Occipital lobe (tissue), 2 donors: ENCODE results near the gene CCDC33. TPM values are rescaled to one million over a fixed set of nuclear protein-coding genes. Genes with fewer than 3 reads are reported as not detected.
"Not testable (repeated sequence)": the region's sequence is repeated elsewhere in the genome, so short reads cannot be mapped to it uniquely, and the experiment has no call there.

Source experiments
- DNase-seq: peaks from one replicate; lab custom pipeline; 2025; lab: John Stamatoyannopoulos, UW
- total RNA-seq: library from RNA; depleted of rRNA; stranded (reverse); fragments of >200 nt; gene quantifications from one replicate; pipeline ENCODE4 v1.2.3, GENCODE V29; 2014

The CCDC33 gene
- total RNA-seq, 1 donor from 2014 or later: not detected

DNA sequence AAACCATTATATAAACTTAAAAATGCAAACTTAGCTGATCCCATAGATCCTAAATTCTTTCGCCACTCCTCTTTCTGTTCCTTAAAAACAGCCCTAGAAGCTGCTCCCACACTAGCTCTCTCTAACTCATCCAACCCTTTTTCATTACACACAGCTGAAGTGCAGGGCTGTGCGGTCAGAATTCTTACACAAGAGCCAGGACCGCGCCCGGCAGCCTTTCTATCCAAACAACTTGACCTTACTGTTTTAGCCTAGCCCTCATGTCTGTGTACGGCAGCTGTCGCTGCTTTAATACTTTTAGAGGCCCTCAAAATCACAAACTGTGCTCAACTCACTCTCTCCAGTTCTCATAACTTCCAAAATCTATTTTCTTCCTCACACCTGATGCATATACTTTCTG, 121.4 kb downstream of the CCDC33 start:
- DNase-seq: not testable (repeated sequence)

DNA sequence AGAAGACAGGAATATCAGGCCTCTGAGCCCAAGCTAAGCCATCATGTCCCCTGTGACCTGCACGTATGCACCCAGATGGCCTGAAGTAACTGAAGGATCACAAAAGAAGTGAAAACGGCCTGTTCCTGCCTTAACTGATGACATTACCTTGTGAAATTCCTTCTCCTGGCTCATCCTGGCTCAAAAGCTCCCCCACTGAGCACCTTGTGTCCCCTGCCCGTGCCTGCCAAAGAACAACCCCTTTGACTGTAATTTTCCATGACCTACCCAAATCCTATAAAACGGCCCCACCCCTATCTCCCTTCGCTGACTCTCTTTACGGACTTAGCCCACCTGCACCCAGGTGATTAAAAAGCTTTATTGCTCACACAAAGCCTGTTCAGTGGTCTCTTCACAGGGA, 123.2 kb downstream of the CCDC33 start:
- not testable (repeated sequence) for DNase-seq

DNA sequence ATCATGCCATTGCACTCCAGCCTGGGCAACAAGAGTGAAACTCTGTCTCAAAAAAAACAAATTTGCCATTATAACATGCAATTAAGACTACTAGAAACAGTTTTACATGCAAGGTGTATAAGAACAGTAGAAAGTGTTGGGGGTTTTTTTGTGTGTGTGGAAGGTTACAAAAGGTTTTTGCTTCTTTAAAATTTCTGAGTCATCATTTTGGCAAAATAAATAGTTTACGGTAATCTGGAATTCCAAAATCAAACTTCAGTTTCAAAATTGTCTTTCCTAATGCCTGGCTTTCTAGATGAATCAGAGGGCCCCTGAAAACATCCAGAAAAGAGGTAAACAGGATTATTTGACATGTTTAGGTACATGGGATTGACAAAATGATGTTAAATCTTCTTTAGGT, 124.7 kb downstream of the CCDC33 start:
- not testable (repeated sequence) for DNase-seq

DNA sequence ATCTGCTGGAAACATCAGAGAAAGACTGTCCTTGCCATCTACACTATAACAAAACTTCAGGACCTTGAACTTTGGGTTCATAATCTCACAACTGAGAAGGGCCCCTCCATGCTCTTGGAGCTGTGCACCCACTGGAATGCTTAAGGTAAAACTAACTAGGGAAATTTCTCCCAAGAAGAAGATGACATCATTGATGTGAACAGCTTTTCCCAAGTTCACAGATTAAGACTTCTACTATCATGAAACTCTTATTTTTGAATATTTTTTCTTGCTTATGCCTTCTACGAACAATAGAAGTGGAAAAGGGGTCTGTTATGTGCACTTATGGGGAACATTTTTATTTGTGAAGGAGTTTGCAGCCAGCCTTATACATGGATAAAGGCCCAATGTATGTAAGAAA, 126.4 kb downstream of the CCDC33 start:
- no peak for DNase-seq

DNA sequence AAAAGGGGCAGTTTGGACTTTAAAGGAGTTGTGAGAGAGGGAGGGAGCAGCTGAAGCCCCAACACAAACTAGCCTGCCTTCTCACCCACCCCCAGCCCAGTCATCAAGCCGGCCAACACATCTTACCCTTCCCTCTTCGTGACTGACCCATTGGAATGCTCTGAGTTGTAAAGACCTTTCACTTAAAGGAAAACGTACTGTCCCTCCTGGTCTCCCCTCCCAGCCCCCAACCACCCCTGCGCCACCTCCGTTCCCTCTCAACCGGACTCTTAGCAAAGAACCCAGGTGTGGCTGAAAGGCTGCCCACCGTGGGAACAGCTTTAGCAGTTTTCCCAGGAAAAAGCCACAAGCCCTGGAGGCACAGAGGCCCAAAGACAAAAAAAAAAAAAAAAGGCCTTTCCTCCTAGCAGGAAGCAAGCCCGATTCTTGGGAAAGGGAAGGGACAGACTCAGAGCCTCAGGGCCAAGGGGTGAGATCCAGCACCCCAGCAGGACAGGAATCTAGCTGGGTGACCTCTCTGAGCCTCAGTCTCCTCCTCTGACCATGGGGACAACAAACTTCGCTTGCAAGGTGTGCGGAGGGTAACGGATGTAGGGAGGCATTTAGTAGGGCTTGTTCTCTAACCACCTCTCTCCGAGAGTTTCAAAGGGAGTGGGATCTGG, 128.9 kb downstream of the CCDC33 start:
- no peak for DNase-seq

DNA sequence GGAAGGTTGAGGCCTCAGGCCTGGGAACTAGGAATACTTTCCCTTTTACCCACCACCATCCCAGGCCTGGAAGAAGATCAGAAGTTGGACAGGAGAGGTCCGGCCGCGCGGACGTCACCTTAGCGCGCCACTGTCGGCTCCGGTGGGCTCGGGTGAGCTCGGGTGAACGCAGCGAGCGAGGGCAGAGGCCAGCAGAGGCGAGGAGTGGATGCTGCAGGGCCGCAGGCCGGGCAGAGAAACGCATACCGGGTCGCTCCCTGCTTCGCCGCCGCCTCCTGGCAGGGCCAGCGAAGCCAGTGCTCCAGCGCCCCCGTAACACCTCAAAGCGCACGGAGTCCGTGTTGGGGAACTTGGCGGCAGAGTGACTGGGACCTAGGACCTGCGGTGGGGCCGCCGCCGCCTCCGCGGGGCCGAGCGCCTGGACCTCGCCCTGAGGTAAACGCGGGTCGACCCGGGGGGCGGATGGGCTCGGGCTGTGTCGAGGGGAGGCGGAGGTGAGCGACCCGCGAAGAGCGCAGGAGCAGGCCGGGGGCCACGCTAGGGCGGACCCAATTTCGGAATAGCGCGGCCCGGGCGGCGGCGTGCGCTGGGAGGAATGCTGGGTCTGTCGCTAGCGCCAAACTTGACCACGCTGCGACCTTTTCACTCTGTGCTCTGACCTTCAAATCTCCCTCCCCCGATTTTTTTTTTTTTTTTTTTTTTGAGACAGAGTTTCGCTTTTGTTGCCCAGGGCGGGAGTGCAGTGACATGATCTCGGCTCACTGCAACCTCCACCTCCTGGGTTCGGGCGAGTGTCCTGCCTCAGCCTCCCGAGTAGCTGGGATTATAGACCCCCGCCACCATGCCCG, 129.7 kb downstream of the CCDC33 start:
- no peak for DNase-seq

DNA sequence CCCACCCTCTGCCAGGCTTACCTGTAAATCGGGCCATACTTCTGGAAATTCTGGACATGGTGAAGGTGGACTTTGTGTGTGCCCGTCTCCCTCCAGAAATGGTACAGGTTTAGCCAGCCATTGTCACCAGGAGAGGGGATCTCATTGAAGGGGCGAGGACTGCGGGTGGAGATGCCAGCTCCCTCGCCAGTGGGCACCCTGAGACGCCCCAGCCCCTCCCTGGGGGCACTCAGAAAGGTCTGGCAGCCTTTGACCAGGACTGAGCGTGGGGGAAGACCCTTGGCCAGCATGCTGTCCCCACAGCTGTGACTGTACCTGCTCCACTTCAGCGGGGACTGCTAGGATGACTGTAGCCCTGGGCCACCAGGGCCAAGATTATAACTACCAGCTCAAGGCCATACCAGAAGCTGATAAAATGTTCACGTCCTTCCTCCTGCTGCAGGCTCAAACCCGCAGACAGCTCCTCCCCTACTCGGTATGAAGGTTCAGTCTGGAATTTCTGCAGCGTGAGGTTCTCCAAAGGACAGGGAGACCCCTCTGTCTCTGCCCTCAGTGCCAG, 131.2 kb downstream of the CCDC33 start, which contains the start of gene CYP11A1:
CYP11A1 (minus strand) TSS at position 351 of the 559 bp plus-strand sequence; CDS start at position 290, 61 bp downstream.
- DNase-seq: no peak

DNA sequence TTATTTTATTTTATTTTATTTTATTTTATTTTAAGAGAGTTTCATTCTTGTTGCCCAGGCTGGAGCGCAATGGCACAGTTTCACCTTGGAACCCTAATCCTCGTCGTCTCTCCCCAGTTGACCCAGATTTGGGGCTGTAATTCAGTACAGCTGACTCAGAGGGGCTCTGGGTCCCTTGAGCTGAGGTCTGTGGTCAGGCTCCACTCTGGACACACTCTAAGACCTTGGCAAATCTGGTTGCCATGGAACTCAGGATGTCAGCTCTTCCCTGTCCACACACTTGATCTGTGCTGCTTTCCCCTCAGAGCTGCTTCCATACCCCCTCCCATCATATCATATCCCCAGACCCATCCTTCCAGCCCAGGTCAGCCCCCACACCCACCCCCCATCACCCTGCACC, 132.0 kb downstream of the CCDC33 start:
- DNase-seq: no peak

DNA sequence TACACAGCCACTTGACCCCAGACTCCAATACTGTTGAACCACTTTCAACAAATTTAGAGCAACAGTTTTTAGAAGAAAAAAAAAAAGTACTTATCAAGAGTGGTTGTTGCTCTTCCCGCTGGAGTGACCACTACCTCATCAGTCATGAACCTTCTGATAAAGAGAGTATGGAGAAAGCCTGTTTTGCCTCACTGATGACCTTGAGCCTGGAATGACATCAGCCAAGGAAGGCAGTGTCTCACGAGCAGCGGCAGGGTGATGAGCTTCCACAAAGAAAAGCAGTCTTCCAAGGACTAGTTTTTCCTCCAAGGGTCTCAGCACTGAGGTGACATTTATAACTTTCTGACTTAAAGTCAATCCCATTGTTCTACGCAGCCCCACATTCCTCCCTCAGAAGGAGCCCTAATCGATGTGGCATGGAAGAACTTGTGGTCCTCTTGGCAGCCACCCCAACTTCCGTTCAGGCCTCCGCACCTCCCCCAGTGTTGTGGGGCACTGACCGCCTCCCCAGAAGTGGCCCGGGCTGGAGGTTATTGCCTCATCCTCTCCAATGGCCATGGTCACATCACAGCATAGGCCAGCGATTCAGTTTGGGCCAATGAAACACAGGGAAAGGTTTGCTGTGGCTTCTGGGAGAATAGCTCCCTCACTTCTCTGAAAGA, 133.1 kb downstream of the CCDC33 start:
- no peak for DNase-seq

DNA sequence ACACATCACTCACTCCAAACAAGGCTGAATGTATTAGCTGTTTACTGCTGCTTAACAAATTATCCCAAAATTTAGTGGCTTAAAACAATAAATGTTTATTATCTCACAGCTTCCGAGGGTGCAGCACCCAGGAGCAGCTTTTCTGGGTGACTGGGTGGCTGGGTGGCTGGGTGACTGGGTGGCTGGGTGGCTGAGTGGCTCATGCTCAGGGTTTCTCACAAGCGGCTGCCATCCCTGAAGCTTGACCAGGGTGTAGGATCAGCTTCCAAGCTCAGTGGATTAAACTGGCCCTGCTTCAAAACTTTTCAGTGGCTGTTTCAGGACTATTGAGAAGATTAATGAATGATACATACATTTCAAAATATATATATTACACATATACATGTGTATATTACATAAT, 133.6 kb downstream of the CCDC33 start:
- DNase-seq: no peak

DNA sequence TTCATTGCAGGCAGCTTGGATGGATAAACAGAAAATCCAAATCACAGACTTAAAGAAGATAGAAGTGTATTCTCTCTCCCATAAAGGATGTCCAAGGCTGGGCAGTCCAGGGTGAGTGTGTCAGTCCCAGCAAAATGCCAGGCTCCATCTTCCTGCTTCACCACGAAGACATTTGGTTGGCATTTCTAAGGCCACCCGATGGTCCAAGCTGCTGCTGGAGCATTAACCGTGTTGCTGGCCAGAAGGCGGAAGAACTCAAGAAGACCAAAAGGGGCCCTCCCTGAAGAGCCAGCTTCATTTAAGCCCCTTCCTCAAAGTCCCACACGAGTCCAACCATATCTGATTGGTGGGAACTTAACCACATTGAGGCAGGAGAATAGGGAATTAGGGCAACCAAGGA, 134.3 kb downstream of the CCDC33 start:
- no peak for DNase-seq

DNA sequence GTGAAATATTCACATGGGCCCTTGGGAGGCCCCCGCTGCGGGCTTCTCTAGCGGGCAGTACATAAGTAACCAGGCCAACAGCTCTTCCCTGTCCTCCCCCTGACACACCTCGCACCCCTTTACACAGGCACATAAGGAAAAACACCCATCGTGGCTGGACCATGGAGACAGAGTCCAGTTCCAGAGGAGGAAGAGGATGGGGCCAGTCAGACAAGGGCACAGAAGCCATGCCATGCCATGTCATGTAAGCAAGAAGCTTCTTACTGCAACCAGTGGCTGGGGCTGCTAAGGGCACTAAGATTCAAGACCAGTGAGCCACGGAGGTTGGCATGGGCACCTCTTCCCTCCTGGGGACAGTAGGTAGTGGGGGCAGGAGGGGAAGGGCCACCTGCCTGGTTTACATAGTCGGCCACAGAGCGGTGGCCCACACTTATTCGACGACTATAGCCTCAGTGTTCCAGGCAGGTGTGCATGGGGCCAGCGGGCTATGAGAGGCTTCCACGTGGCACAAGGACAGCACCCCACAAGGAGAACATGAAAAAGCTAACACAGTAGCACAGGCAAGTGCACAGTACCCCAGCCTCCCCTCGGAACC, 137.0 kb downstream of the CCDC33 start:
- DNase-seq: no peak

DNA sequence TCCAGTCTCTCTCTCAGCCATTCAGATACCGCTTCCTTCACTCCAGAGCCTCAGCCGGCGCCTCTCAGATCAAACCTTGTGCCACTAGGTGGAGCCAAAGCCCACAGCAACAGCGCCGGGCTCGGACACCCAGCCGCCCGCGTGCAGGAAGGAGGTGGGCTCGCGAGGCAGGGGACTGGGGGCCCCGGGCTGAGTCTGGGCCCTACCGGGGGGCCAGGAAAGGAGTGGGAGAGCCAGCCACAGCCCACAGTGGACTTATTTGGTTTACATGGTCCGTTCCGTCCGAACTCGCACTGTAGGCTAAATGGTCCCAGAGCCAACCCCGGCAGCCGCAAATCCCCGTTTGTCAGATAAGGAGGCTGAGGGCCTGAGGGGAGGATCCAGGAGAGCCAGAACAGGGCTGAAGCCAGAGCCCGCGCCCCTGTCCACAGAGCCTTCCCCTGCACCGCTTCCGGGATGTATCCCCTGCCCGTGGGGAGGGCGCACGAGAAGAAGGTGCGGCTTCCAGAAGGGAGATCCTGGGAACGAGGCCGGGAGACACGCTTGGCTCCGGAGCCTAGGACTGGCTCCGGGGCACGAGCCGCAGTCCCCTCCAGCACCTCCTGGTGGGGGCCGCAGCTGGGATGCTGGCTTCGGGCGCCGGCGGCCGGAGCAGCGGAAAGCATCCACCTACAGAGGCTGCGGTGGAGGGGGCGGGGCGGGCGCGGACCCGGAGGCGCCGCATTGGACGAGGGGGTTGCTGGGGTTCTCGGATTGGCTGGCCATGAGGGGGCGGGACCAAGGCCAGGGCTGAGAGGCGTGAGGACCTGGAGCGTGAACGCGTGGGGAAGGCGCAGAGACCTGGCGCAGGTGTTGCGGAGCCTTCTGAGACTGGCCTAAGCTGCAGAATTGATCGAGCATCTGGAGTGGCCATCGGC, 137.9 kb downstream of the CCDC33 start:
- peak; percentile 87 for DNase-seq

DNA sequence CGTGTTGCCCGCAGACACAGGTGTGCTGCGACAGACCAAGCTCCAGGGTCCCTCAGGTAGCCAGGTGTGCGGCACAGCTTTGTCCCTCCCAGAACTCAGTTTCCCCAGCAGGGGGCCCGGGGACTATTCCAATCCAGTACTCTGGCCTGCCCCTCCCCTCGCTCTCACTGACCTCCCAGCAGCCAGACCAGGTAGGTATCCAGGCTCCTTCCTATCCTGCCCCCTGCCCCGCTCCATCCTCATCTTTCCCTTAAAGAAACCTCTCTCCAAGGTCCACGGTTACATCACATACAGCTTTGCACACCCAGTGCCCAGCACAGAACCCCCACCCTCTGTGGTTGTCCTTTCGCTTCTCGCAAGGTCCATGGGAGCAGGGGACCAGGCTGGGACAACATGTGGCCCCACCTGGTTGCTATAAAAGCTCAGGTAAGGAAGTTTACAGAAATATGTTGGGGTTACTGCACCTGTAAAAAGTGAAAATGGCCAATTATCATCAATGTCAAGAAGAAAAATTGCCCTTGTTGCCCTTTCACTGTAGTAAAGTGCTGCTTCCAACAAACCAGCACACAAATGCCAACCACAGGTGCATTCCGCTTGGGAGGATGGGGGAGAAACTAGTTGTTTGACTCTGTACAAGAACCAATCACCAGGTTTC, 138.6 kb downstream of the CCDC33 start:
- DNase-seq: no peak

DNA sequence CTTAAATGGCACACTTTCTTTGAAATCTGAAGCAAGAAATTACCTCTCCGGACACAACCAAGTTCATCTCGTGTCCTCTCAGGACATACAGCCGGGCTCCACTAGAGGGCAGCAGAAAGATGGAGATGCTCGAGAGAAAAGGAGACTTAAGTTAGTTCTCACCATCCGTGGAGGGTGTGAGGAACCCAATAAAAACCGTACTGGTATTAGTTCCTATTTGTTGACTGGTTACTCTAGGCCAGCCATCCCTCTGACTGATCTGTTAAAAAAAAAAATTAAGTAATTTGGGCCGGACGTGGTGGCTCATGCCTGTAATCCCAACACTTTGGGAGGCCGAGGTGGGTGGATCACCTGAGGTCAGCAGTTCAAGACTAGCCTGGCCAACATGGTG, 139.2 kb downstream of the CCDC33 start:
- peak; percentile 63 for DNase-seq

DNA sequence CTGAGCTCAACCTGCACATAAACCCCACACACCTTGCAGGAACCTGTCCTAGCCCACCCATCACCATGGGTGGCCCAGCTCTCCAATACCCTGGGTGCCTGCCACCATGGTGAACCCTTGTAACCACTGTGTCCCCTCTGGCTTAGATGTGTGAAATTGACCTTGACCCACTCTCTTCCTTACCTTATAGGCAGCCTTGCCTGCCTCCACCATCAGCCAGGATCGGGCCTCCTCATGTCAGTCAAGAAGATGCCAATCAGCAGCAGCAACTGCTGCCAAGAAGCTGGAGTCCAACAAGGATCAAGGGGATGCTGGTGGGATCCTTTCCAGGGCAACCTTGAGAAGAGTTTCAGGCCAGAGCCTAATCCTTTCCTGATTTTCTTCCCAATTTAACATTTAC, 140.1 kb downstream of the CCDC33 start:
- no peak for DNase-seq

DNA sequence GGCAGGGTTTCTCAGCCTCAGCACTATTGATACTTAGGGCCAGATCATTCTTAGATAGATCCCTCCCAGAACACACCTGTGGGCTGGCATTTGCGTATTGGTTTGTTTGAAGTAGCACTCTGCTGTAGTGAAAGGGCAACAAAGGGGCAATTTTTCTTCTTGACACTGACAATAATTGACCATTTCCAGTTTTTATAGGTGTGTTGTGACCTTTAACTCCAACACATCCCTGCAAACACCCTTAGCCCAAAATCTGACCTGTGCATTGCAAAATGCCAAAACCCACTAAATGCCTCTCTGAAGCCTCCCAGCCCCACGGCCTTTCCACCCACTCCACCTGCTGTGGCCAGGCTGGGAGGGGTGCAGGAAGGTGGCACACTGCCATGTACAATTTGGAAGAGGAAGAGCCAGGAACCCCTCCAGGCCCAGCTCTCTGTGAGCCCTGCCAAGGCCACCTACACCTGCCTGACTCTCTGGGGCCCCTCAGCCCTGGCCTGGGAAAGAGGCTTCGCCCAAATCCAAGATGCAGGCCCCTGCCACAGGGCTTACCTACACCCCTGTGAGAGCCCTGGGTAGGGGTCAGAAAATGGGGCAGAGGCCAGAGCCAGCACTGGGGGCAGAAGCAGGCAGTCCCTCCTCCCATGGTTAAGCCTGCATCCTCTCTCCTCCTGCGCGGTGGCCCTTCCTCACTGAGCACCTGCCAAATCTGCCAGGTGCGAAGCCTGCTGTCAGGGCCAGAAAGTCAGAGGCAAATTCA, 140.9 kb downstream of the CCDC33 start:
- DNase-seq: no peak

DNA sequence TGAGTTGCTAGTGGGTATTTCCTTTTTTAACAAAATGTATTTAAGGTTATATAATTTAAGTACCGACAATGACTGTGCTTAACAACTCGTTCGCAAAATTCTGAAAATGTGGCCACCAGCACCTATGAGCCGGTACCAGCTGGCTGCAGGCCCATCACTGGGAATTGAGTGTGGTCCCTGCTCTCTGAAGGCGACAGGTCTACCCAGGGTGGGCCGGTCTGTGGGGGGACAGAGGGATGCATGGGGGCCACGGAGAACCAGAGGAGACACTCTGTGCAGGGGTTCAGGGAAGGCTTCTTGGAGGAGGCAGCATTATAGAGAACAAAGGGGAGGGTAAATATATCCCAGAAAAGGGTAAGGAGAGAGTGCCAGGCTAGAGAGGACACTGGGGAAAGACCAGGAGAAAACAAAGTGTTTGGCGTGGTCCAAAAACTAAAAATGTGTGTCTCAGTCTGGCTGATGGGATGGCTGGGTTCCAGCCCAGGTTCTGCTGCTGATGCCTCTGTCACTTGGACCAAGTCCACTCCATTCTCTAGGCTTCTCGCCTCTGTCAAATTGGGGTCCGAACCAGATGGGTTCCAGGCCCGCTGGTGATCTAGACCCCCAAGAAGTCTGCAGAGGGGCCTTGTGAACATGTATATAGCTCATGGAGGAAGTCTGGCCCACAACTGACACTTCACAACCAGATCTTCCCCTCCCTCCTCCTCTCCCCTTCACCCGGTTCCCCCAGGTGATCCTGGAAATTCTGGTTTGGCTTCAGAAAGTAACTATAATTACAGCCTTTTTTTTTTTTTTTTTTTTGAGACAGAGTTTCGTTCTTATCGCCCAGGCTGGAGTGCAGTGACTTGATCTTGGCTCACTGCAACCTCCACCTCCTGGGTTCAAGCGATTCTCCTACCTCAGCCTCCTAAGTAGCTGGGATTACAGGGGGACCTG, 142.0 kb downstream of the CCDC33 start:
- DNase-seq: no peak
